Common myeloid progenitor, CD34-positive (primary cell): ENCODE data around the gene FAM184A.

ENCODE experiments used
- CTCF ChIA-PET: fragments of 350-600 bp; sonication (Branson Sonifier 250); formaldehyde crosslinking; loops from one replicate; lab custom pipeline; 2021; ENCODE audit warnings: antibody characterized with exemption; lab: Charles Lee
- POLR2A ChIA-PET: fragments of 350-600 bp; sonication (Branson Sonifier 250); formaldehyde crosslinking; loops from one replicate; lab custom pipeline; 2021; ENCODE audit warnings: antibody characterized with exemption; lab: Charles Lee
- DNase-seq, 3 donors: peaks; one replicate each; pipeline versions ENCODE4 v3.0.0 to v3.0.0-alpha.2; 2013
- H3K27ac ChIP-seq, 2 experiments: 1 replicate in 1 of 2; 2 replicates in 1 of 2; pipeline ENCODE4 v1.7.0; 2013; ENCODE audit warnings: inconsistent platforms in 2 of 2, low read length in 2 of 2, mild to moderate bottlenecking in 2 of 2, low read depth in 1 of 2, moderate library complexity in 1 of 2; ENCODE audit not compliant: severe bottlenecking in 2 of 2, insufficient read depth in 1 of 2, poor library complexity in 1 of 2
- H3K27me3 ChIP-seq, 5 experiments: replicated peaks in 2 of 5; 1 replicate in 3 of 5; 2 replicates in 2 of 5; pipeline versions ENCODE4 v1.6.1 to v1.7.0; 2013; ENCODE audit warnings: low read length in 4 of 5, mild to moderate bottlenecking in 2 of 5, moderate library complexity in 2 of 5, inconsistent platforms in 1 of 5; ENCODE audit not compliant: insufficient read depth in 5 of 5, control insufficient read depth in 4 of 5
- H3K36me3 ChIP-seq, 4 experiments: 1 replicate in 2 of 4; 2 replicates in 2 of 4; pipeline versions ENCODE4 v1.6.1 to v1.7.0; 2013; ENCODE audit warnings: low read length in 3 of 4, control low read depth in 1 of 4, mild to moderate bottlenecking in 1 of 4; ENCODE audit not compliant: control insufficient read depth in 4 of 4, insufficient read depth in 4 of 4
- H3K4me1 ChIP-seq, 4 experiments: 1 replicate in 3 of 4; 2 replicates in 1 of 4; pipeline versions ENCODE4 v1.6.1 to v1.7.1; 2013; ENCODE audit warnings: low read length in 3 of 4, mild to moderate bottlenecking in 3 of 4, control low read depth in 1 of 4, inconsistent platforms in 1 of 4, moderate library complexity in 1 of 4; ENCODE audit not compliant: control insufficient read depth in 4 of 4, insufficient read depth in 4 of 4; ENCODE audit errors: control extremely low read depth in 1 of 4
- H3K4me3 ChIP-seq, 7 experiments: 1 replicate in 4 of 7; 2 replicates in 3 of 7; pipeline versions ENCODE4 v1.5.1 to v1.7.0; 2013; ENCODE audit warnings: mild to moderate bottlenecking in 7 of 7, low read length in 6 of 7, moderate library complexity in 6 of 7, inconsistent platforms in 2 of 7, low read depth in 2 of 7, control low read depth in 1 of 7; ENCODE audit not compliant: insufficient read depth in 4 of 7, control insufficient read depth in 1 of 7; ENCODE audit errors: extremely low read depth in 1 of 7
- H3K9me3 ChIP-seq, 5 experiments: 1 replicate in 4 of 5; 2 replicates in 1 of 5; pipeline versions ENCODE4 v1.6.1 to v1.7.1; 2013; ENCODE audit warnings: low read length in 4 of 5, mild to moderate bottlenecking in 2 of 5, inconsistent platforms in 1 of 5, low read depth in 1 of 5, moderate library complexity in 1 of 5; ENCODE audit not compliant: control insufficient read depth in 4 of 5, insufficient read depth in 2 of 5; ENCODE audit errors: control extremely low read depth in 1 of 5
- WGBS: methylation state at CpG from one replicate; pipeline ENCODE4 v1.1.5; 2013; ENCODE audit not compliant: insufficient coverage; 5-methylcytosine and 5-hydroxymethylcytosine counted together

FAM184A gene

GRCh38 chr6:118923035-118923434, 155.4 kb downstream of the FAM184A start:
- Histone ChIP-seq H3K4me3 (no peak overlapping the region), H3K36me3 (peaks cover 18 to 79% (median 44%) of the 10 kb centered on the region in 4 experiments), H3K4me1 (no peaks in the 10 kb centered on the region), H3K27ac (no peak overlapping the region), H3K9me3 (no peaks in the 10 kb centered on the region), H3K27me3 (no peaks in the 10 kb centered on the region)
- 100% methylated on average over 1 of the region's 3 CpGs for WGBS
- ChIA-PET CTCF (interaction anchor here (0.6 to 1.3 kb wide), 3 partner anchors 8 to 12 kb away, joined by 3 to 4 read pairs (median 3); no protein-coding TSS in a partner anchor), POLR2A (no interaction called here)
- no peak for DNase-seq

- Histone ChIP-seq H3K27me3 (no peaks in the 10 kb centered on the region), H3K4me1 (no peaks in the 10 kb centered on the region), H3K4me3 (no peak overlapping the region), H3K27ac (no peak overlapping the region), H3K9me3 (no peaks in the 10 kb centered on the region), H3K36me3 (peaks cover 17 to 77% (median 43%) of the 10 kb centered on the region in 4 experiments)
- WGBS, result 100% methylated on average over 1 of the region's 1 CpG
- DNase-seq, result no peak
- ChIA-PET CTCF (no interaction called here), POLR2A (no interaction called here)
These were observed 157.4 kb downstream of the FAM184A start for GRCh38 chr6:118921084-118921483.

- POLR2A ChIA-PET, result no interaction called here
- CTCF ChIA-PET, result interaction anchor here (1.2 kb wide), 1 partner anchor 14 kb away, joined by 3 read pairs; no protein-coding TSS in a partner anchor
These were observed 160.1 kb downstream of the FAM184A start for GRCh38 chr6:118918329-118918725.

GRCh38 chr6:118917546-118918328, 160.7 kb downstream of the FAM184A start:
- POLR2A ChIA-PET, result no interaction called here
- no peaks in the 10 kb centered on the region for H3K27me3 ChIP-seq
- no peak for DNase-seq
- no peak overlapping the region for H3K4me3 ChIP-seq
- no peaks in the 10 kb centered on the region for H3K9me3 ChIP-seq
- CTCF ChIA-PET, result interaction anchor here (1.2 kb wide), 1 partner anchor 13 kb away, joined by 3 read pairs; no protein-coding TSS in a partner anchor
- WGBS, result 100% methylated on average over 4 of the region's 5 CpGs
- no peak overlapping the region for H3K27ac ChIP-seq
- H3K36me3 ChIP-seq, result peaks cover 21 to 80% (median 58%) of the 10 kb centered on the region in 4 experiments
- no peaks in the 10 kb centered on the region for H3K4me1 ChIP-seq

More at GRCh38 chr6:118918329-118918725, 160.1 kb downstream of the FAM184A start:
- WGBS, result no CpG with 5 or more reads among the region's 2 CpGs
- Histone ChIP-seq H3K27me3 (no peaks in the 10 kb centered on the region), H3K27ac (no peak overlapping the region), H3K36me3 (peaks cover 24 to 84% (median 57%) of the 10 kb centered on the region in 4 experiments), H3K4me3 (no peak overlapping the region), H3K4me1 (no peaks in the 10 kb centered on the region), H3K9me3 (no peaks in the 10 kb centered on the region)
- no peak for DNase-seq

GRCh38 chr6:118914598-118914997, 163.9 kb downstream of the FAM184A start:
- ChIA-PET POLR2A (no interaction called here), CTCF (interaction anchor here (1.0 kb wide), 1 partner anchor 9 kb away, joined by 3 read pairs; no protein-coding TSS in a partner anchor)
- no peak for DNase-seq
- Histone ChIP-seq H3K4me1 (no peaks in the 10 kb centered on the region), H3K36me3 (peaks cover 19 to 72% (median 55%) of the 10 kb centered on the region in 4 experiments), H3K27ac (no peak overlapping the region), H3K9me3 (no peaks in the 10 kb centered on the region), H3K27me3 (no peaks in the 10 kb centered on the region), H3K4me3 (no peak overlapping the region)

GRCh38 chr6:118913161-118913560, 165.3 kb downstream of the FAM184A start:
- no peak overlapping the region for H3K4me3 ChIP-seq
- CTCF ChIA-PET, result interaction anchor here (1.1 to 1.3 kb wide), 2 partner anchors 11 to 16 kb away, joined by 3 to 5 read pairs; no protein-coding TSS in a partner anchor
- 100% methylated on average over 1 of the region's 2 CpGs for WGBS
- H3K4me1 ChIP-seq, result no peaks in the 10 kb centered on the region
- peaks cover 26 to 75% (median 56%) of the 10 kb centered on the region in 4 experiments for H3K36me3 ChIP-seq
- POLR2A ChIA-PET, result no interaction called here
- no peaks in the 10 kb centered on the region for H3K9me3 ChIP-seq
- no peak overlapping the region for H3K27ac ChIP-seq
- H3K27me3 ChIP-seq, result no peaks in the 10 kb centered on the region
- no peak for DNase-seq

- Histone ChIP-seq H3K9me3 (no peaks in the 10 kb centered on the region), H3K4me1 (no peaks in the 10 kb centered on the region), H3K36me3 (peaks cover 28 to 76% (median 55%) of the 10 kb centered on the region in 4 experiments), H3K27ac (no peak overlapping the region), H3K27me3 (no peaks in the 10 kb centered on the region), H3K4me3 (no peak overlapping the region)
- no peak for DNase-seq
- WGBS, result 100% methylated on average over 1 of the region's 5 CpGs
- ChIA-PET POLR2A (no interaction called here), CTCF (interaction anchor here (1.3 kb wide), 1 partner anchor 16 kb away, joined by 5 read pairs; no protein-coding TSS in a partner anchor)
These were observed 165.8 kb downstream of the FAM184A start for GRCh38 chr6:118912646-118913045.
